Fibroblast of mammary gland (primary cell): ENCODE measurements around the gene MEF2A.

Experiments
- DNase-seq: peaks from one replicate; pipeline ENCODE4 v3.0.0-alpha.2; 2010; ENCODE audit warnings: low read depth
- H3K4me3 ChIP-seq: 2 replicates; pipeline ENCODE4 v1.5.1; 2011; ENCODE audit warnings: low read depth, mild to moderate bottlenecking, low read length, moderate library complexity; ENCODE audit not compliant: control insufficient read depth
- TF ChIP-seq, protein P1 (sequence below): conservative IDR thresholded peaks from 2 replicates; pipeline ENCODE4 v1.5.1; 2011; ENCODE audit warnings: low read depth, low read length, inconsistent platforms; ENCODE audit not compliant: control insufficient read depth, insufficient read depth

MEF2A gene

DNA sequence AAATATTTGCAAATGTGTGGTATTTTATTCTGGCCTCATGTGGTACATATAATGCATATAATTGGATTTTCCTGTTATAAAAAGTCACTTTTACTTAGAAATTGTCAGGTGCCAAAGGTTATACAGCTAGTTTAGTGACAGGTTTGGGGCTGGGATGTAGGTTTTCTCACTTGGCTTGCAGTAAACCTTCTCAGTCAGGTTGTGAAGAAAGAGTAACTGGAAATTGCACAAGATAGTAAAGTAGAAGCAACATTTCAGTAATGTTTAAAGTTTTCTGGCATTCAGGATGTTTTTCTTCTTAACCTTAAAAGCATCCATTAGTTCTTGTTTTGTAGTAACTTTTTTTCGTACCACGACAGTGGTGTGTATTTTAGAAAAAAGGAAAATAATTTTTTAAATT, 53.9 kb downstream of the MEF2A start:
- TF ChIP-seq, protein P1, sequence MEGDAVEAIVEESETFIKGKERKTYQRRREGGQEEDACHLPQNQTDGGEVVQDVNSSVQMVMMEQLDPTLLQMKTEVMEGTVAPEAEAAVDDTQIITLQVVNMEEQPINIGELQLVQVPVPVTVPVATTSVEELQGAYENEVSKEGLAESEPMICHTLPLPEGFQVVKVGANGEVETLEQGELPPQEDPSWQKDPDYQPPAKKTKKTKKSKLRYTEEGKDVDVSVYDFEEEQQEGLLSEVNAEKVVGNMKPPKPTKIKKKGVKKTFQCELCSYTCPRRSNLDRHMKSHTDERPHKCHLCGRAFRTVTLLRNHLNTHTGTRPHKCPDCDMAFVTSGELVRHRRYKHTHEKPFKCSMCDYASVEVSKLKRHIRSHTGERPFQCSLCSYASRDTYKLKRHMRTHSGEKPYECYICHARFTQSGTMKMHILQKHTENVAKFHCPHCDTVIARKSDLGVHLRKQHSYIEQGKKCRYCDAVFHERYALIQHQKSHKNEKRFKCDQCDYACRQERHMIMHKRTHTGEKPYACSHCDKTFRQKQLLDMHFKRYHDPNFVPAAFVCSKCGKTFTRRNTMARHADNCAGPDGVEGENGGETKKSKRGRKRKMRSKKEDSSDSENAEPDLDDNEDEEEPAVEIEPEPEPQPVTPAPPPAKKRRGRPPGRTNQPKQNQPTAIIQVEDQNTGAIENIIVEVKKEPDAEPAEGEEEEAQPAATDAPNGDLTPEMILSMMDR, result no peak

DNA sequence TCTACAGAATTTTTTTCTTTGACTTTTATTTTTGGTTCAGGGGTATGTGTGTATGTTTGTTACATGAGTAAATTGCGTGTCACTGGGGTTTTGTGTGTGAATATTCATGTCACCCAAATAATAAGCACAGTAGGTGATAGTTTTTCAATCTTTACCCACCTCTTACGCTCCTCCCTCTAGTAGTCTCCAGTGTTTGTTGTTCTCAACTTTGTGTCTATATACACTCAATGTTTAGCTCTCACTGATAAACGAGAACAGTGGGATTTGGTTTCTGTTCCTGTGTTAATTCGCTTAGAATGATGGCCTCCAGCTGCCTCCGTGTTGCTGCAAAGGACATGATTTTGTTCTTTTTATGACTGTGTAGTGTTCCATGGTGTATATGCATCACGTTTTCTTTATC, 54.4 kb downstream of the MEF2A start:
- TF ChIP-seq, protein P1, result no peak
- H3K4me3 ChIP-seq, result no peak overlapping the region

More for the DNA sequence above, 53.9 kb downstream of the MEF2A start:
- peak; percentile 31 for DNase-seq
- no peak overlapping the region for H3K4me3 ChIP-seq

DNA sequence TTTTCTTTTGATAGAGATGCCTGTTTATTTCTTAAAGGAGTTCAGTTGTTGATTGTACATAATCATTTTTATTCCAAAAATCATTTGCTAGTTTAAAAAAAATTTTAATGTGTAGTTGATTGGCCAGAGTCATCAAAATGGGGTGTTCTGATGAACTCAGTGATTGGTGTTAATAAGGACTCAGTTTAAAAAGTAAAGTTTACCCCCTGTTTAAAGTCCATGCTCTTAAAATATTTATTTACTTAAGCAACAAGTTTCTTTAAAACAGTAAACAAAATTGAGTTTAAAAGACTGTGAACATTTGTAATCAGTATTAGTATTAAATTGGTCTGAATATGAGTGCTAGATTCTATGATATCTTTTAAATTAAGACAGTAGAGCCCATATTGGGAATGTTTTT, 56.0 kb downstream of the MEF2A start:
- DNase-seq, result no peak
- TF ChIP-seq, protein P1, result no peak
- H3K4me3 ChIP-seq, result no peak overlapping the region

More for the DNA sequence above, 54.4 kb downstream of the MEF2A start:
- no peak for DNase-seq

DNA sequence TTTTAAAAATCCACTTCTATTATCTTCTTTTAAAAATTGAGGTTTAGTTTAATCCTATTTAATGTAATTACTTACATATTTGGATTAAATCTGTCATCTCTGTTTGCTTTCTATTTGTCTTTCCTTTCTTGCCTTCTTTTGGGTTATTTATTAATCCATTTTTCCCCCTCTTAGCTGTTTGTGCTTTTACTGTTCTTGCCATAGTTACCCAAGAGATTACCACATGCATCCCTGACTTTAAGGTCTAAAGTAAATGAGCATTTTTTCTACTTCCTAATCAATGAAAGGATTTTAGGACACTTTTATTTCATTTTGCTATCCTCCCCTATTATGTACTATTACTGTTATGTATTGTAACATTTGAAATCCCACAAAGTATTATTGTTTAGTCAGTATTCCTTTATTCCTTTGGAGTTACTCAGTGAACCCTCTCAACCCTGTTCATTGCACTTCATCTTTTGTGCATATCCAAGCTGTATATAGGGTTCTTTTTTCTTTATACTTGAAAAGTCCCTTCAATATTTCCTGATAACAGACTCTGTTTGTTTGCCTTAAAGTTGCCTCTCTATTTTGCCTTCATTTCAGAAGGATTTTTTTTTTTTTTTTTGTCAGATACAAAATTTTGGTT, 62.7 kb downstream of the MEF2A start:
- DNase-seq, result no peak
- H3K4me3 ChIP-seq, result no peak overlapping the region
- TF ChIP-seq, protein P1, result no peak

DNA sequence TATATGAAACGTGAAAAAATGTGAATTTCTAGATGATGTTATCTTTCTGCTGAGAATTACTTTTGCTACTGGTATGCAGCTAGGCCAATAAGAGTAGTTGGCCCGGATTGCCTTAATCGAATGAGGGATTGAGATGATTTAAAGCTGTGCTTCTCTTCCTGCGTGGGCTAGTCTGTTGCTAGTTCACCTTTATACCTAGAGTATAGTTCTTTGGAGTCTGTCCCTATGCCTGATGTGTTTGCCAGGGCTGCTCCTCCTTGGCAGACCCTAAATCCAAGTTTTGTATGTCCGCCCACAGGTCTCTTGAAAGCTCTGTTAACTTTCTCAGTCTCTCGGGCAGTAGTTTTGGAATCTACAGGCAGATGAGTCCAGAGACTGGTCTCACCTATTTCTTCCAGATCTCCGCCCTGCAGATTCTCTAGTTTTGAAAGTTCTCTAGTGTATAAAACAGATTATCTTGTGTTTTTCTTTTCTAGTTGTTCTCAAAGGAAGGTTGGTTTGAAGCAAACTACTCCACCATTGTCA, 64.9 kb downstream of the MEF2A start:
- DNase-seq, result no peak
- TF ChIP-seq, protein P1, result no peak
- no peak overlapping the region for H3K4me3 ChIP-seq

DNA sequence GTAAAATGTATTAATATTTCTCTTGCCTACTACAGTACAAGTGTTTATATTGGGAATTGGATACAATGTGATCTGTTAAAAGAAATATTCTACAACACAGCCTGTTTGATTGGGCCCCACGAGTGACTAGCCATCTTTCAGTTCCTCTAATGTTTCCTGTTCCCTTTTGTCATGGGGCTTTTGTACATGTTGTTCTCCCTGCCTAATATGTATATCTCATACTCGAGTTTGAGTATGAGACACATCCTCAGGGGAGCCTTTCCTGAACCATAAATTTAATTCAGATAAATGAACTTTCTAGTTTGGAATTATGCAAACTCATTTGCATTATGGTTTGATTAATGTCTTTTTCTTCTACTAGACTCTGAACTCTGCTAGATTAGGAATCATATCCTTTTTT, 65.5 kb downstream of the MEF2A start:
- no peak overlapping the region for H3K4me3 ChIP-seq

More for the DNA sequence above, 65.5 kb downstream of the MEF2A start:
- TF ChIP-seq, protein P1, result no peak
- DNase-seq, result peak; percentile 31
